ENCODE data around the gene PARD3.

DNA sequence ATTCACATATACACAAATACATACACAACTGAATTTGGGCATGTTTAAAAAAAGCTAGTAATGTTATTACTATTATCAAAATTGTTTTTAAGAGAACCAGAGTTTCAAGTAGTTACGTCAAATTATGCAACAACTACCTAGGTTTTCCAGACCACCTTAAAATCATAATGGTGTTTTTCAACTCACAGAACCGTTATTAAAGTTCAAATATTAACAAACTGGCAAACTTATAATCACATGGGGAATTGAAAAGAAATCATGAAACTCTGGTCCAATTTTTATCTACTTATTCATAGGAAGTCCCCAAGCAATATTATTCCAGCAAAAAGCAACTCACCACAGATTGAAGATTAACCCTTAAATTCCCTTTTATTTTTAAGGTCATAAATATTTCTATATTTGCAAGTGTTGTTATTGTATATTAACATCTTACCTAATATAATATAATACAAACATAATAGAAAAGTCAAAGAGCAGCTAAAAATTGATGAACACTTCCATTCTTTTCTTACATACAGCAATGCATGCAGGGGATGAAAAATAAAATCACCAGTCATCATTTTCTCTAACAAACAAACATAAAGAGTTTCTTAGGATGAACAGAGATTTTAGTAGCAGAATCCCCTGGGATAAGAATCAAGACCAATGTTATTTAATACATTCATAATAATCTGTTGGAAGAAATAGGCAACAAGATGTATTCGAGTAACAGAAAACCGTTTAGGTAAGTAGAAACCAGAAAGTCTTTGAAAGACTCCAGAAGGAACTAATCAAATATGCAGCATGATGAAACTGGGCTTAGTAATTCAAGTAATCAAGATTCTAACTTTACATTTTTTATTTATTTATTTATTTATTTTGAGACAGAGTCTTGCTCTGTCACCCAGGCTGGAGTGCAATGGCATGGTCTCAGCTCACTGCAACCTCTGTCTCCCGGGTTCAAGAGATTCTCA is 391.1 kb downstream of the PARD3 start:
- TF ChIP-seq, protein P1, sequence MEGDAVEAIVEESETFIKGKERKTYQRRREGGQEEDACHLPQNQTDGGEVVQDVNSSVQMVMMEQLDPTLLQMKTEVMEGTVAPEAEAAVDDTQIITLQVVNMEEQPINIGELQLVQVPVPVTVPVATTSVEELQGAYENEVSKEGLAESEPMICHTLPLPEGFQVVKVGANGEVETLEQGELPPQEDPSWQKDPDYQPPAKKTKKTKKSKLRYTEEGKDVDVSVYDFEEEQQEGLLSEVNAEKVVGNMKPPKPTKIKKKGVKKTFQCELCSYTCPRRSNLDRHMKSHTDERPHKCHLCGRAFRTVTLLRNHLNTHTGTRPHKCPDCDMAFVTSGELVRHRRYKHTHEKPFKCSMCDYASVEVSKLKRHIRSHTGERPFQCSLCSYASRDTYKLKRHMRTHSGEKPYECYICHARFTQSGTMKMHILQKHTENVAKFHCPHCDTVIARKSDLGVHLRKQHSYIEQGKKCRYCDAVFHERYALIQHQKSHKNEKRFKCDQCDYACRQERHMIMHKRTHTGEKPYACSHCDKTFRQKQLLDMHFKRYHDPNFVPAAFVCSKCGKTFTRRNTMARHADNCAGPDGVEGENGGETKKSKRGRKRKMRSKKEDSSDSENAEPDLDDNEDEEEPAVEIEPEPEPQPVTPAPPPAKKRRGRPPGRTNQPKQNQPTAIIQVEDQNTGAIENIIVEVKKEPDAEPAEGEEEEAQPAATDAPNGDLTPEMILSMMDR (IDR thresholded peaks at IDR 0.05), result no peak
- TF ChIP-seq POLR2A (IDR thresholded peaks at IDR 0.05), result no peak
- no peak for TF ChIP-seq POLR2AphosphoS5 (IDR thresholded peaks at IDR 0.05)
